ENCODE results near the gene HOMER1. TPM values are rescaled to one million over a fixed set of nuclear protein-coding genes. Genes with fewer than 3 reads are reported as not detected.

Gene HOMER1
- 5.4 TPM for total RNA-seq

GRCh38 chr5:79513704-79514390, at the start of gene HOMER1:
Gene HOMER1, minus strand, starts transcription at chr5:79514134. Its CDS starts 1,360 bp downstream, at chr5:79512774.
- no peaks in the 10 kb centered on the region for H3K36me3 ChIP-seq
- H3K4me3 ChIP-seq, result peak within 1 kb of the TSS; percentile 69 to 82
- TF ChIP-seq CTCF (IDR thresholded peaks at IDR 0.05) (no peak), POLR2A (IDR thresholded peaks at IDR 0.05) (peak in 1 of 2 donors; percentile 4)
- H3K4me1 ChIP-seq, result peaks cover 19% of the 10 kb centered on the region
- intact Hi-C loops (cut with DNase I), result no loop called here
- H3K27me3 ChIP-seq, result no peaks in the 10 kb centered on the region
- peak within 1 kb of the TSS; percentile 98 for H3K27ac ChIP-seq
- no peaks in the 10 kb centered on the region for H3K9me3 ChIP-seq
- no peak for DNase-seq (ENCODE audit: extremely low spot score in 2 of 2)

- no peaks in the 10 kb centered on the region for H3K27me3 ChIP-seq
- H3K36me3 ChIP-seq, result no peaks in the 10 kb centered on the region
- DNase-seq (ENCODE audit: extremely low spot score in 2 of 2), result no peak
- no peaks in the 10 kb centered on the region for H3K9me3 ChIP-seq
- H3K4me3 ChIP-seq, result no peak overlapping the region
- no peaks in the 10 kb centered on the region for H3K4me1 ChIP-seq
- no peak for TF ChIP-seq POLR2AphosphoS5 (IDR thresholded peaks at IDR 0.05; ENCODE audit: insufficient read depth in 1 of 2, low read depth in 1 of 2)
- no peak for TF ChIP-seq POLR2A (IDR thresholded peaks at IDR 0.05)
- no peak for TF ChIP-seq CTCF (IDR thresholded peaks at IDR 0.05)
- intact Hi-C loops (cut with DNase I), result no loop called here
- no peak overlapping the region for H3K27ac ChIP-seq
Observed at GRCh38 chr5:79563247-79563590, 49.3 kb upstream of the HOMER1 start.

- no peaks in the 10 kb centered on the region for H3K27me3 ChIP-seq
- intact Hi-C loops (cut with DNase I), result no loop called here
- H3K9me3 ChIP-seq, result no peaks in the 10 kb centered on the region
- no peaks in the 10 kb centered on the region for H3K4me1 ChIP-seq
- no peak overlapping the region for H3K27ac ChIP-seq
- no peaks in the 10 kb centered on the region for H3K36me3 ChIP-seq
- DNase-seq (ENCODE audit: extremely low spot score in 2 of 2), result no peak
- TF ChIP-seq POLR2AphosphoS5 (IDR thresholded peaks at IDR 0.05; ENCODE audit: insufficient read depth in 1 of 2, low read depth in 1 of 2) (no peak), POLR2A (IDR thresholded peaks at IDR 0.05) (no peak), CTCF (IDR thresholded peaks at IDR 0.05) (no peak)
- H3K4me3 ChIP-seq, result no peak overlapping the region
Observed at GRCh38 chr5:79562351-79563246, 48.7 kb upstream of the HOMER1 start.

GRCh38 chr5:79561525-79561893, 47.6 kb upstream of the HOMER1 start:
- Histone ChIP-seq H3K4me1 (no peaks in the 10 kb centered on the region), H3K36me3 (no peaks in the 10 kb centered on the region), H3K27ac (no peak overlapping the region), H3K9me3 (no peaks in the 10 kb centered on the region), H3K27me3 (no peaks in the 10 kb centered on the region), H3K4me3 (no peak overlapping the region)
- intact Hi-C loops (cut with DNase I), result no loop called here
- DNase-seq (ENCODE audit: extremely low spot score in 2 of 2), result no peak
- no peak for TF ChIP-seq POLR2AphosphoS5 (IDR thresholded peaks at IDR 0.05; ENCODE audit: insufficient read depth in 1 of 2, low read depth in 1 of 2)
- TF ChIP-seq POLR2A (IDR thresholded peaks at IDR 0.05), result no peak
- TF ChIP-seq CTCF (IDR thresholded peaks at IDR 0.05), result no peak

Data from vagina (tissue), 2 donors.